Fibroblast of mammary gland (primary cell): ENCODE data around the gene GRHPR.

Source experiments
- DNase-seq: peaks from one replicate; pipeline ENCODE4 v3.0.0-alpha.2; 2010; ENCODE audit warnings: low read depth
- H3K4me3 ChIP-seq: 2 replicates; pipeline ENCODE4 v1.5.1; 2011; ENCODE audit warnings: low read depth, mild to moderate bottlenecking, low read length, moderate library complexity; ENCODE audit not compliant: control insufficient read depth
- CTCF ChIP-seq: conservative IDR thresholded peaks from 2 replicates; pipeline ENCODE4 v1.5.1; 2011; ENCODE audit warnings: low read depth, low read length, inconsistent platforms; ENCODE audit not compliant: control insufficient read depth, insufficient read depth

The GRHPR gene

GRCh38 chr9:37453827-37454226, 31.3 kb downstream of the GRHPR start:
- no peak for TF ChIP-seq CTCF
- no peak for DNase-seq
- H3K4me3 ChIP-seq: no peak overlapping the region

- DNase-seq: no peak
- no peak for TF ChIP-seq CTCF
- H3K4me3 ChIP-seq: no peak overlapping the region
These were observed 31.7 kb downstream of the GRHPR start for GRCh38 chr9:37454238-37454637.

- TF ChIP-seq CTCF: no peak
- H3K4me3 ChIP-seq: no peak overlapping the region
- no peak for DNase-seq
These were observed 33.6 kb downstream of the GRHPR start for GRCh38 chr9:37455884-37456647.

- H3K4me3 ChIP-seq: no peak overlapping the region
- no peak for DNase-seq
- TF ChIP-seq CTCF: no peak
These were observed 34.3 kb downstream of the GRHPR start for GRCh38 chr9:37456817-37457216.

GRCh38 chr9:37464006-37464405, 41.5 kb downstream of the GRHPR start:
- peak overlapping the region; percentile 91 for H3K4me3 ChIP-seq
- DNase-seq: no peak
- TF ChIP-seq CTCF: no peak

- DNase-seq: peak; percentile 59
- H3K4me3 ChIP-seq: peak overlapping the region; percentile 91
These were observed 42.1 kb downstream of the GRHPR start for GRCh38 chr9:37464426-37465248.

More at GRCh38 chr9:37464426-37465248, 42.1 kb downstream of the GRHPR start:
- no peak for TF ChIP-seq CTCF
